GM19324 (cell line): ENCODE results near the gene NDUFAF5.
A peak's percentile ranks its signal among the peaks of the same experiment; 100 is the strongest.

Experiments used
- ATAC-seq: cut with Tn5 transposase; IDR thresholded peaks from one replicate; pipeline ENCODE4 v1.9.1; 2021; ENCODE audit warnings: mild to moderate bottlenecking, moderate library complexity; ENCODE audit not compliant: unreplicated experiment, low FRiP score

Gene NDUFAF5

DNA sequence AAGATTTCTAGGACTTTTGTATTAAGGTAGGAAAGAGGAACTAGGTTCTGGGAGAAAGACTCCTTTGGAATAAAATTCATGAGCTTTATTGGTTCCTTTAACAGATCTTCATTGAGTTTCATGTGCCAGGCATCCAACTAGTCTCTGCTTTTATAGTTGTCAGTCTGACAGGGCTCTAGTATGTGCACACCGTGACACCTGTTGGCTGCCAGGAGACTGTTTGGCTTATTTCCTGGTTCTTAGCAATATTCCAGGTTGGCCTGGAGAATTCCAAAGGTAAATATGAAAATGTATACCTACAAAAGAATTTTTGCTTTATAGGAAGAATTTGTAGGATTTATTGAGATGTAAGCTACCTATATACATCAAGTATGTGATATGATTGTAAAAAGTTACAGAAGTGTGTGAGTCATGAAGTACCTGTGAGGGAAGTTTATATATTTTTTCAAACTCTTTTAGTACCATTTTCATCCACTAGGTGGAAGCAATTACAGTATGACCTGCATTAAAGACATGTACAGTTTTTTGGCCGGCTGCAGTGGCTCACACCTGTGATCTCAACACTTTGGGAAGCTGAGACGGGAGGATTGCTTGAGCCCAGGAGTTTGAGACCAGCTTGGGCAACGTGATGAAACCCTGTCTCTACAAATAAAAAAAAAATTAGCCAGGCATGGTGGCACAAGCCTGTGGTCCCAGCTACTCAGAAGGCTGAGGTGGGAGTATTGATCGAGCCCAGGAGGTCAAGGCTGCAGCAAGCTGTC, 35.2 kb downstream of the NDUFAF5 start:
- ATAC-seq: peak; percentile 56

- ATAC-seq: no peak
These were observed 37.0 kb downstream of the NDUFAF5 start for GRCh38 chr20:13821876-13822275.

- no peak for ATAC-seq
These were observed 37.6 kb downstream of the NDUFAF5 start for GRCh38 chr20:13822459-13822858.

GRCh38 chr20:13824459-13824858, 39.6 kb downstream of the NDUFAF5 start:
- ATAC-seq: no peak

DNA sequence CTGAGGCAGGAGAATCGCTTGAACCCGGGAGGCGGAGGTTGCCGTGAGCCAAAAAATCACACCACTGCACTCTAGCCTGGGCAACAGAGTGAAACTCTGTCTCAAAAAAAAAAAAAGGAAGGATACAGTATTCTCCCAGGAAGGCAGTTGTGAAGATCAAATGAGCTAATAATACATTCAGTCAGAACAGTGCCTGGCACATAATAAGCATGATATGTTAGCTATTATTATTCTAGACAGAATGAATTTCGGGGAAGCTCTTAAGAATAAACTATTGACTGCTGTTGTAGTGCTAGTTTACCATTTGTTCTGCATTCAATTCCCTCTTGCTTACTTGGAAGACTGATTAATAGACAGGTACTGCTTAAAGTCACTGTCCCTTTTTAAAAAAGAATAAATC, 40.6 kb downstream of the NDUFAF5 start:
- ATAC-seq: no peak

- no peak for ATAC-seq
These were observed 46.6 kb downstream of the NDUFAF5 start for GRCh38 chr20:13831476-13831875.

- no peak for ATAC-seq
These were observed 53.8 kb downstream of the NDUFAF5 start for GRCh38 chr20:13838664-13839063.

DNA sequence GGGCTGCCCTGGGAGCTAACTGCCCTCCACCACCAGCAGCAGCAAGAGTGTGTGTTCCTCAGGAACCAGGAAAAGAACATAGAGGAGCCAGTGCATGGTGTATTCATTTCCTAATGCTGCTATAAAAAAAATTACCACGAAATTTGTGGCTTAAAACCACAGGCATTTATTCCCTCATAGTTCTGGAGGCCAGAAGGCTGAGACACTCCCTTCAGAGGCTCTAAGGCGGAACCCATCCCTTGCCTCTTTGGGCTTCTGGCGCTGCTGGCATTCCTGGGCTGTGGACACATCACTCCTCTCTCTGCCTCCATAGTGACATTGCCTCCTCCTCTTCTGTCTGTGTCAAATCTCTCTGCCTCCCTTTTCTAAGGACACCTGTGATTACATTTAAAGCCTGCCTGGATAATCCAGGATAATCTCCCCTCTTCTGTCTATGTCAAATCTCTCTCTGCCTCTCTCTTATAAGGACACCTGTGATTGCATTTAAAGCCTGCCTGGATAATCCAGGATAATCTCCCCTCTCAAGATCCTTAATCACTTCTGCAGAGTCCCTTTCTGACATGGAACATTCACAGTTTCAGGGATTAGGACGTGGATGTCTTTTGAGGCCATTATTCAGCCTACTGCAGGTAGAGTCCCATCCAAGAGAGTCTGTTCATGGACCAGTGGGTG, 54.7 kb downstream of the NDUFAF5 start:
- ATAC-seq: no peak

DNA sequence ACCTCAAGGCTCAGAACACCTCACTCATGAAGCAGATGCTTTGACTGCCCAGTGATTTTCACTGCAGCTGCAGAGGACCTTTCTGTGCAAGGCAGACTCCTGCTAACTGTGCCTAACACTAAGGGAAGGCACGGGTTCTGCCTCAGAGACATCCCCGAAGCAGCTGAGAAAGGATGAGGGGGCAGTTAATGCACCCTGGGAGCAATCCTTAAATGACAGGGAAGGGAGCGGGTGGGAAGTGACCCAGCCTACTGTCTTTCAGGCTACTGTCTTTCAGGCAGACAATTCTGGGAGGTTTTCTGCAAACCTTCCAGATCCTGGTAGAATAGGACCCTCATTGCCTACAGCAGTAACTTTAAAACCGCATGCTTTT, 55.3 kb downstream of the NDUFAF5 start:
- ATAC-seq: no peak

GRCh38 chr20:13841206-13841605, 56.4 kb downstream of the NDUFAF5 start:
- ATAC-seq: no peak

DNA sequence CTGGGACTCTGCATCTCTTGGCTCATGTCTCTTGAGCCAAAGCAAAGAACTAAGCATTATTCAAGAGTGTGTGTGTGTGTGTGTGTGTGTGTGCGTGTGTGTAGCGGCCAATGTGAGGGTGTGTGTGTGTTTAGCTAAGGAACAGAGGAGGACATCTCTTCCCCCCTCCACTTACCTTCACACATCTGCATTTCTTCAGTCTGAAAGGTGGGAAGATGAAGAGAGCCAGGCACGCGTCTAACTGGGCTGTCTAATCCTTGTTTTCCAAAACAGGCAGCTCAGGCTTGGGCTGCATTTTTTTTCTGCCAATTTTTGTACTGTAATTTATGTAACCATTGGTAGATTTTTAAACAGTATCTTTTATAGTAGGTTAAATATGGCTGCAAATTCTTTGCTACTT, 59.5 kb downstream of the NDUFAF5 start:
- ATAC-seq: no peak

DNA sequence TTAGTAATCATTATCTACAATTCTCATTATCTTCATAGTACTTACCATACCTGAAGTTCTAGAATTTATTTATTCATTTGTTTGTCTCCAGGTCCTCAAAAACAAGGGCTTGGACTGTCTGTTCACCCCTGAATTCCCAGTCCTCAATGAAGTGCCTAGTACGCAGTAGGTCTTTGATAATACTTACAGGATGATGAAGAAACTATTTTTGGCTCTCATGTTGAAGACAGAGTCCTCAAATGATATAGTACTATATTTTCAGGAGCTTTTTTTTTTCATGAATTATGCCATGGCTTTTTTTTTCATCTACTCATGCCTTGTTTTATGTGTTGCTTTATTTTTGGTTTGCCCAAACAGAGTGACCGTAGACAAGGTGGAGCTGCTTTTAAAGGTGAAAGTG, 66.5 kb downstream of the NDUFAF5 start:
- ATAC-seq: no peak

DNA sequence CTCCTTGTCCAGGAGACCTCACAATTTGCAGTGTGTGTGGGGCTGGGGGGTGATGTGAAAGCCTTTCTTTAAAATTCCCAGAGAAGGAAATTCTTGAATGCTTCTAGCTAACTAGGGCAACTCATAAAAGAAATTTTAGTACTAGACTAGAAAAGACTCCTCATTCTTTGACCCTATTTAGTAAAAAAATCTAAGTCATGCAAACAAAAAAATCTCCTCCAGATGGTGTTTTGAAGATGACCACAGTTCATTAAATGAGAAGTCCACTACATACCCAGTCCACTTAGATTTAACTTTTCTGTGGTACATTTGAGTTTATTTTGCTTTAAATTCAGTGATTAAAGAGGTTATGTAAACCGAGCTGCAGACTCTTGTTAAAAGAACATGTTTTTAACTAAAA, 67.5 kb downstream of the NDUFAF5 start:
- ATAC-seq: no peak

GRCh38 chr20:13855613-13856012, 70.8 kb downstream of the NDUFAF5 start:
- ATAC-seq: no peak

DNA sequence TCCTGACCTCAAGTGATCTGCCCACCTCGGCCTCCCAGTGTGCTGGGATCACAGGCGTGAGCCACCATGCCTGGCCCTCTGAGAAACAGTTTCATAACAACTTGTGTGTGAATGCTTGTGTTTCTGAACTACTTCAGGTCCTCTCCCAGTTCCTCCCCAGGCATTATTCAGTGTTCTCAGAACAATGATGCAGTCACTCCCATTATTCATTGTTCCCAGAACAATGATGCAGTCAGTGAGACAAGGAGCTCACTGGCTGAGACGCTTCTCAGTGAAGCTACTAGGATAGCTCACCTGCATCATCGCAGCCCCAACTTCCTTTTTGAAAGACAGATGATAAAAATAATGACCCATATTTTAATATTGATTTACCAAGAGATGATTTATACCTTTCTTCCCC, 71.5 kb downstream of the NDUFAF5 start:
- ATAC-seq: no peak

DNA sequence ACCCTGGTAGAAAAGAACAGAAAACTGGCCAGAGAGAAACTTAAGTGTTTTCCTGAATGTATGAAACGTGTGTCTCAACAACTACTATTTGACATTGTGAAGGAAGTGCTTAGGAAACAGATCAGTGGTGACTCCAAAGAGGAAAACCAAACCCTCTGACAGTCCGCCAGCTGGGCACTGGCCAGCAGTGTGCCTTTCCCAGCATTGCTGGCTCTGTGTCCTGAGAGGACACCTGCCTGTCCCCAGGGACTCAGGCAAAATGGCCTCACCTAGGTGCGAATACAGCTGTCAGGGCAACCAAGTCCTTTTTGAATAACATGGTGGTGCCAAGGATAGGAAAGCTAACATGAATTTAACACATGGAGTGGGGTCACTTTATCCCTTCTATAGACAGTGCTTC, 72.5 kb downstream of the NDUFAF5 start:
- no peak for ATAC-seq

DNA sequence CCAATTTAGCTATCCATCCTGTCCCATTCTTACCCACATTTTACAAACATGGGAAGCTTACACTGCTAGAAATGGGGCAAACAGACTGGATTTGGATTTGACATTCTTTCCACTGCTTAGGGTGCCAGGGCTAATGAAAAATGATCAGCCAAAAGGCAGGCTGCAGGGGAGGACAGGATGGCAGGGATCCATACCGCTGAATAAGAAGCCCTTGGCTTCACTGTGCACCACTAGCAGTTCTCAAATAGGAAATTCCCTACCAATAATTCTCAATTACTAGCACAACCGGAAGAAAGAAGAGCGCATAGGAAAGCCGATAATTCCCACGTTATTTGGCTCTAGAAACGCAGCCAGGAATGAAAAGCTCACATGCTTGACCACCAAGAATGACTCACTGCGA, 73.1 kb downstream of the NDUFAF5 start:
- no peak for ATAC-seq

DNA sequence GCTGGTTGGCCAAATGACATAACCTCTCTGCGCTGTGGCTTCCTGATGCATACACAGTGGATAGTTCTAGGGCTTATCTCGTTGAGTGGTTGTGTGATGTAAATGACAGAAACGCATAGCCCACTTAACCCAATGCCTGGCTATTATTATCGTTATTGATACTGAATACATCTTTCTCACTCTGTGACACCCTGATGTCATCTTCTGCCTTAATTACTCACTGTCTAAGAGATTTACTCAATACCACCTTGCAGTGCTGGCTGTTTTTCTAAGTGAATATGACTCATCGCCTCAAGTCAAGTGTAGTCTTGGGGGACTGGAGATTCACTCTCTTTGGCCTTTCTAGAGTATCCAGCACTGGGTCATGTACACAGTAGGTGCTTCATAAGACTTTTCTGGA, 73.6 kb downstream of the NDUFAF5 start:
- no peak for ATAC-seq

- no peak for ATAC-seq
These were observed 74.0 kb downstream of the NDUFAF5 start for GRCh38 chr20:13858871-13859270.

DNA sequence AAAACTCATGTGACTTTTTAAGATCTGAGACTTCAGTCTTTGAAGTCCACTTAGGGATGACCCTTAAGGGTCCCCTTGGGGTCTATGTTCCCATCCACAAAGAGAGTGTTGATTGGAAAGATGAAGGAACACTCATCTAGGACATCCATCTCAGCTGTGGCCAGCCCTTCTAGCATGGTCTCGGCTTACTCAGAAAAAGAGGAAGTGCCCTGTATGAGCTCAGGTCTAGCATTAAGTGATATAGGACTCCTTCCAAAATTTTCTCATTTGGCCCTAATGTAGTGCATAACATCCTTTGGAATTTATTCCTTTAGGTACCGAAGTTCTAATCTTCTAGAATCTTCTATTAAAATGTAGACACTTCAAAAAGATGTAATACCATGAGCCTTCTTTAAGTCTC, 77.4 kb downstream of the NDUFAF5 start:
- ATAC-seq: no peak

DNA sequence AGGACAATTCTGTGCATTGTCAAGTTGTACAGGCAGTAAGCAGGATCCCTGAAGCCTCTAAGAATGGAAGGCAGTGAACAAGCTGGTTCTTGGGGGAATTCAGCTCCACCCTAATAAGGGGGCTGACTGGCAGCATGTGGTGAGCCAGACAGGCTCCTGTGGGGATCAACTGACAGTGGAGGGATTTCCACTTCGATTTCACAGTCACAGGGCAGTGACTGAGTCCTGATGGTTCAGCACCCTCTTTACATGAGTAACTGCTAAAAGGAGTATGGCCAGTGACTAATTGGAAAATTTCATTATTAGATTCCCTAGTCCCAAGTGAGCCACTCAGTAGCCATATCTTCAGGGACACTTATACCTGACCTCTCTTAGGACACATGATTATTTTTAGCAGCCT, 78.4 kb downstream of the NDUFAF5 start:
- no peak for ATAC-seq

GRCh38 chr20:13865156-13865555, 80.3 kb downstream of the NDUFAF5 start:
- ATAC-seq: no peak
